Left cardiac atrium (tissue), 4 donors: ENCODE results near the gene APEH. TPM values are rescaled to one million over a fixed set of nuclear protein-coding genes. Genes with fewer than 3 reads are reported as not detected.
A peak's percentile ranks its signal among the peaks of the same experiment; 100 is the strongest.

ENCODE experiments used
- ATAC-seq, 2 donors: fragments of 200-7000 bp; cut with Tn5 transposase; one replicate each; pipeline ENCODE4 v1.9.1; 2020; ENCODE audit warnings: mild to moderate bottlenecking in 2 of 2, moderate library complexity in 2 of 2
- DNase-seq: peaks from one replicate; pipeline ENCODE4 v3.0.0-alpha.2; 2020
- intact Hi-C, 2 donors: fragments of 100-400 bp; cut with DNase I; formaldehyde crosslinking; loops; one replicate each; pipeline versions ENCODE4 v1.14.1 to v1.15.1; 2022 to 2023
- long read RNA-seq: library from polyadenylated mRNA; unstranded; transcript quantifications from one replicate; pipeline ENCODE4 v2.0.0, GENCODE V29; 2021
- total RNA-seq, 2 donors: library from RNA; stranded (reverse); fragmentation: NEBNext Ultra II Directional; extraction: Animal tissue kit (Norgen Biotek cat#: 25700); gene quantifications; one replicate each; pipeline ENCODE4 v1.2.1, GENCODE V29; 2021
- donor health status: DM: no; HTN: yes; CAD: no.
- donor health status: DM: no; HTN: yes; CAD: no; lungs with severe emphysema.
- donor health status: DM: yes; HTN: yes; CAD: no.
- donor health status: Dilated cardiomyopathy.

The APEH gene
- total RNA-seq: 10 to 100 TPM; 75.3 to 82.6 TPM
- long read RNA-seq, transcript APEH-201 (22 exons, 3,220 nt): major isoform, 68 of 110 reads
- long read RNA-seq, partial matches to known transcripts: 9 of 110 reads
- long read RNA-seq, other reads (novel, unspliced or antisense): 33 of 110 reads

DNA sequence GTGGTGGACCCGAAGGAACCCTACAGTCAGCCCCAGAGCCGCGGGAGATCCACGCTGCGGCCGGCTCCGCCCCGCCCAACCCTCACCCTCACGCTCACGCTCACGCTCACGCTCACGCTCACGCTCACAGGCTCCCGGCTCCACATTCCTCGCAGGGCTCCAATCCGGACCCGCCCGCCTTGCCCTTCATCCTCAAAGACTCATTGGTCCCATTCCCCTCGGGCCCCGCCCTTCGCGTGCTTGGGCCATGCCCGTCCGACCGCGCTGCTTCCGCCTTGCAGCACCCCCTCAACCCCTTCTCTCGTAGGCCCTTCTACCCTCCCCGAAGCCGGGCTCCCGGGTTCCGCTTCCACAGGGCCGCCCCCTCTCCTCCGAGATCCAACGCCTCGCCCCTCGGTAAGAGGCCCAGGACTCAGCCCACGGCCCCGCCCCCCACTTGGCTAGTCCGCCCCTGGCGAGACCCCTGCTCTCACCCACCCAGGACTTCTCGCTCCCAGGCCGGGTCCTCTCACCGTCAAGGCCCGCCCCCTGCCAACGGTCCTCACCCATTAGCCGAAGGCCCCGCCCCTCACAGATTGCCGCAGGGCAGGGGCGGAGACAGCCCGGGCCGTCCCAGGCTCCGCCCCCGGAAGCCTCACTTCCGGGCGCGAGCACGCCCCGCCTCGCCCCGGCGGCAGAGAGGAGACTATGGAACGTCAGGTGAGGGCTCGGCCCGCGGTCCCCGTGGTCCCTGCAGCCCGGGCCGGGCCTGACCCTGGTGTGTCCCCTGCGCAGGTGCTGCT, at the start of gene APEH:
APEH (plus strand) TSS at position 637 of the 782 bp plus-strand sequence; CDS start at position 688, 51 bp downstream.
- intact Hi-C loops: no loop called here
- ATAC-seq (peak; percentile 95 to 96), DNase-seq (peak; percentile 99)

DNA sequence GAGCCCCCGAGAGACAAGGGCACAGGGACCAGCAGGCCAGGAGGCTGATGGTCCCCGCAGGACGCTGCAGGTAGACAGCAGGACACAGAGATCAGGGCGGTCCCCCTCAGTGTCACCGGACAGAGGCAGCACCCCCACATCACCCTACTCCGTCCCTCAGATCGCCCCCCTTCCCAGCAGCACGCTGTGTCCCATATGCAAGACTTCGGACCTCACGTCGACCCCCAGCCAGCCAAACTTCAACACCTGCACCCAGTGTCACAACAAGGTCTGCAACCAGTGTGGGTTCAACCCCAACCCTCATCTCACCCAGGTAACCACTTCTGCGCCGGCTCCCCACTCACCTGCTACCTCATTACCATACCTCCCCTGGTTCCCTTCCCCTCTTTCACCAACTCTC, 49.1 kb upstream of the APEH start:
- ATAC-seq (no peak), DNase-seq (no peak)
- intact Hi-C loops: loop anchor here in 1 of 2 donors (10.0 kb wide), 1 partner anchor 60 kb away; no protein-coding TSS in a partner anchor

DNA sequence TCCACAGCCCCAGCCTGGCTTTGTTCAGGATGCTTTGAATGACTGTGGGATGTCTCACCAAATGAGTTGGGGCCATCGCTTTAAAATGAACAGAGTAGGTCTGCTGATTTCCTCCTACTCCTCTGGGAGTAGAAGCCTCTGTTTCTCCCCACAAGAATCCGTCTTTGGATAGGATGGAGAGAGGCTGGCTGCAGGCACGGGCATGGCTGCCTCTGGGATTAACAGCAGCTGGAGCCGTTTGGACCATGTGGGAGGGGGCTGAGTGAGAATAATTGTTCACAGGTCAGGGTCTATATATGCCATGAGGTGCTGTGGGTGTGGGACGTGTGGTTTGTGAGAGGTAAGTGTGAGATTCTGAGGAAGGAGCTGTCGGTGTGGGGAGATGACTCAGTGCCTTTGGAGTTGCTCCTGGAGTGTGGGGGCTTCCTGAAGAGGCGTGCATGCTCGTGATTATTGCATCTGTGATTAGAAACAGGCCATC, 48.0 kb upstream of the APEH start:
- DNase-seq: no peak
- no peak for ATAC-seq
- intact Hi-C loops: loop anchor here in 1 of 2 donors (10.0 kb wide), 1 partner anchor 61 kb away; no protein-coding TSS in a partner anchor

DNA sequence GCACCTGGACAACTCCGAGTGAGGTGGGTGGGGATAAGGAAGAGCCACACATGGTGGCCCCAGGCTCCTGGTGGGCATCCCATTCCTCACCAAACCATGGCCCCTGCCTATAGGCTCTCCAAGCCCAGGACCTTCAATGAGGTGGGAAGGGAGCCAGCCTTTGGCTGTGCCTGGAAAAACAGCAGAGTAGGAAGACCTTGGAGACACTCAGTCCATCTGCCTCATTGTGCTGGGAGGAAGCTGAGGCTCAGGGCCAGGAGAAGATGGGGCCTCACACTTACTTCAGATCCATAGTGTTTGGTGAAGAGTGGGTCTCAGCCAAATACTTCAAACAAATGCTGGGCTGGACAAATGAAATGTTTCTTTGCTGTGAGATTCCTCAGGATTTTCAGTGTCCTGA, 47.4 kb upstream of the APEH start:
- no peak for ATAC-seq
- DNase-seq: no peak
- intact Hi-C loops: loop anchor here in 1 of 2 donors (10.0 kb wide), 1 partner anchor 62 kb away; no protein-coding TSS in a partner anchor

DNA sequence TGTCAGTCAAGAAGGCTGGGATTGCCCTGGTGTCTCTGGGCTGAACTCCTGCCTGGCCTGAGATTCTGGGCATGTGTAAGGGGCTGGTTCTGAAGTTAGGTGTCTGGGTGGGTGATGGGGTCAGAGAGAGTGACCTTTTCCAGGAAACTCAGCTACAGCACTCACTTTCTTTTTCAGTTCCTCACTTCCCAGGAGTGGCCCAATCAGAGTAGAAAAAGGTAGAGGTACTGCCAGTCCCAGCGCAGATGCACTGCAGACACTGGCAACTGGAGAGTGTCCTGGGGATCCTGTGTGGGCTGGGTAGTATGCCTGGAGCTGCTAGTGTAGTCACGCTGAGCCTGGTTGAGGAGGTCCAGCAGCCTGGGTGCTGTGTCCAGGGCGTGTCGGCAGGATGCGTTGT, 46.5 kb upstream of the APEH start:
- no peak for DNase-seq
- ATAC-seq: no peak
- intact Hi-C loops: loop anchor here in 1 of 2 donors (10.0 kb wide), 1 partner anchor 63 kb away; no protein-coding TSS in a partner anchor

DNA sequence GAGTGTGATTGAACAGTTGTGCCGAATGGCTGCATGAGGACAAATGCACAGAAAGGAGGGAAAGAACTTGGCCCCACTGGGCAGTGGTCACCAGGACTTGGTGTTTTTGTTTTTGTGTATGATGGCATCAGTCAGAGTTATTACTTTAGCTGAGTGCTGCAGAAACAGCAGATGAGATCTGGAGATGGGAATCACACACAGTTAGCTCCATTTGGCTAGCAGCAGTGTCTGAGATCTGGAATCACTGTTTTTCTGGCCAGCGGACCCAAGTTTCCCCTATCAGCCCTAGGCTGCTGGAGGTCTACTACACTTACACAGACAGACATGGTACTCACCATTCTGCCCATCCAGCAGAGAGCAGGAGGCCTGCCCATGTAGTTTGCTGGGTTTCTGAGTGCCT, 45.9 kb upstream of the APEH start:
- intact Hi-C loops: loop anchor here in 1 of 2 donors (10.0 kb wide), 1 partner anchor 63 kb away; no protein-coding TSS in a partner anchor
- DNase-seq (no peak), ATAC-seq (no peak)

DNA sequence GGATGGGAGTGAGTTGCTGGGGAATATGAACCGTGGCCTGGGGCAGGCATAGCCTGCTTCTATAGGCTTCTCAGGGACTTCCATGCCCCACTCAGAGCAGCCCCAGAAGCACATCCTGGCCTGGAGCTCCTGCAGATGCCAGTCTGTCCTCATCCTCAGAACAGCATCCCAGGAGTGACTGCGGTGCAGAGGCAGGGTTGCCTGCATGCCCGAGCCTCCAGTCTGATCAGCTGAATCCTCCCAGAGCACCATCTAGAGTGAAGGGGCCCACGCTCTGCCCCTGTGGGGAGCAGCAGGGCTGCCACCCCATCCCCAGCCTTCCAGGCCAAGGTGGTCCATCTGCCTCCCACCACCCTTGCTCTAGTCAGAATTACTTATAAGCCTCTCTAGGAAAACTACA, 44.7 kb upstream of the APEH start:
- no peak for ATAC-seq
- intact Hi-C loops: loop anchor here in 1 of 2 donors (10.0 kb wide), 1 partner anchor 65 kb away; no protein-coding TSS in a partner anchor
- DNase-seq: no peak

DNA sequence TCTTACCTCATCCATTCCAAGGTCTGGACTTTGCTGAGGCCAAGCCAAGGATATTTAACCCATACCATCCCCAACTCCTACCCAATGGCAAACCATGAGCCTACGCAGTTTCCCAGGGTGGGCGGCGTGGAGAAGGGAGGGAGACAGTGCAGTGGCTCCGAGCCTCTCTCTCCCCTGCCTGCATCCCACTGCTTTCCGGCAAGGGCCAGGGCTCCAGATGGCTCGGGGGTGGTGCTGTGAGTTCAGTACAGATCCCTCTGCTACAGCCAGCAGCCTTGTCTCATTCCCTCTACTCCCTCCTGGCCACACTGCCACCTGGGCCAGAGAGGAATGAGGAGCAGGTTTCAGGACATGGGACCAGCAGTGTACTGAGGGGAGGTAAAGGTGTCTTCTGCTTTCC, 44.3 kb upstream of the APEH start:
- intact Hi-C loops: loop anchor here in 1 of 2 donors (10.0 kb wide), 1 partner anchor 65 kb away; no protein-coding TSS in a partner anchor
- ATAC-seq (no peak), DNase-seq (no peak)

DNA sequence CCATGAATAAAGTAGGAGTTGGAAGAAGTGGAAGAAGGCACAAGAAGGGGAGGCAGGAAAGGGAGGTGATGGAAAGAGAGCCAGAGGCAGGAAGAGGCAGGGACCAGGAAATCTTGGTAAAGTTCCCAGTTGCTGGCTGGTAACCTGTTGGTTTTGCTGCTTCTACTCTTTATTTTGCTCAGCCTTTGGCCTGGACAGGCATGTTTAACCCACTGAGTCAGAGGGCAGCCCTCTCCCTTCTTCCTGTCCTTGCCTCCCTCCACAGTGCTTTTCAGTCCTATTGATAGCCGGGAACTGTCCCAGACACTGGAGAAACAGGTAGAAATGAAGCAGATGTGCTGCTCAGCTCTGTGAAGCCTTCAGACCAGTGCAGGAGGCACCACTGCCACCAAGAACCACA, 43.4 kb upstream of the APEH start:
- DNase-seq: no peak
- intact Hi-C loops: no loop called here
- ATAC-seq: no peak

DNA sequence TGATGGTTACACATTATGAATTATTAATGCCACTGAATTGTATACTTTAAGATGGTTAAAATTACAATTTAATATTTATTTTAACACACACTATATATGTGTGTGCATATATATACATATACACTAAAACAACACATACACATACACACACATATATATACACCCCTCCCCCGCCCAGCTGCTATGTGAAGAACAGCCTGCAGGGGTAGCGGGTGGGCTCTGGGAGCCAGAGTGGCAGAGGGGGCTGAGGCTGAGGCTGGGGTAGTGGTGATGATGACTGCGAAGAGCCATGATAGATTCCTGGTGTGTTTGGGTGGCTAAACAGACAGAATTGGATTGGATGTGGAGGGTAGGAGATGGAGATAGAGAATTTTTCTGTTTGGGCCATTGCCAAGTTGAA, 39.4 kb upstream of the APEH start:
- intact Hi-C loops: no loop called here
- ATAC-seq (no peak), DNase-seq (no peak)

DNA sequence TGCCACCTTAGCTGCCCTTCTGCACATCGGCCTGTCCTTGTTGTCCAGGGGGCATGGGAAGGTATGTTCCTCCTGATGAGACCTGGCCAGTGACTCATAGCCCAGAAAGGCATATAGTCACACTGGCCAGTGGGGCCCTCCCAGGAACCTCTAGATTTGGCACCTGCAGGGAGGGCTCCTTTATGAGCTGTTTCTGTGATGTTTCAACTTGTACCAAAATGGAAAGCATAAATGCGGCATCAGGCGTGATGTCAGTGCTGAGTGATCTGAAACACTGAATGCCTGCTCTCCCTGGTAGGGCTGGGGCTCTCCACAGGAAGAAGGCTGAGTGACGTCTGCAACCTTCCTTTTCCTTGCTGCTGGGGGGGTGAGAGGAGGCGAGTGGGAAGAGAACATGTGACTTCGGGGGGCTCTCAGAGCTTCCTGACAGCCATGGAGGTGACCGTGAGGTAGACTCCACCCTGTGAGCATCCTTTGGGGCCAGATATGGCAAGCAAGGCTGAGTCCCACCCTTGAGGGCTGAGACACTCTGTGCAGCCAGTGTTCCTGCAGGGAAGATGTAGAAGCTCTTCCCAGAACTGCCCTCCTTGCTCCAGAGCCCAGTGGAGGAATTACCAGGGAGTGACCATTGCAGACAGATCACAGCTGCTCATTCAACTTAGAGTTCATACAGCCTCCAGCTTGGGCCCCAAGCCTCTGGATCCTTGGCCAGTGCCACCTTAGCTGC, 37.1 kb upstream of the APEH start:
- intact Hi-C loops: no loop called here
- ATAC-seq (no peak), DNase-seq (no peak)

DNA sequence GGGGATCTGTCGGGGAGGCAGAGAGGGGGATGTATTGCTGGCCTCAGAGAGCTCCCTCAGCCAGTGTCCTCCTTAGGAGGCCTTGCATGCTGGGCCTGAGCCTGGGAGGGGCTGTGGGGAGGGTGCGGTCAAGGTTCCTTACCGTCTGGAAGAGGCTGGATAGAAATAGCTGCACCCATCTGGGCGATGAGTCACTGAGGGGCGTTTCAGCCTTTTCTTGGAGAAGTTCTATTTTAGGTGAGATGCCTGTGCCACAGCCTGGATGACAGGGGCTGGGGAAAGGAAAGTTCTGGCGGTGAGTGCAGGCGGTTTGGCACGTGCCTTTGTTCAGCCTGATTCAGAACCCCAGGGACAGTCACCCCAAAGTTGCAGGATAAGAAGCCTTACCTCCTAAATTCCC, 35.7 kb upstream of the APEH start:
- intact Hi-C loops: no loop called here
- peak; percentile 30 to 85 for ATAC-seq

DNA sequence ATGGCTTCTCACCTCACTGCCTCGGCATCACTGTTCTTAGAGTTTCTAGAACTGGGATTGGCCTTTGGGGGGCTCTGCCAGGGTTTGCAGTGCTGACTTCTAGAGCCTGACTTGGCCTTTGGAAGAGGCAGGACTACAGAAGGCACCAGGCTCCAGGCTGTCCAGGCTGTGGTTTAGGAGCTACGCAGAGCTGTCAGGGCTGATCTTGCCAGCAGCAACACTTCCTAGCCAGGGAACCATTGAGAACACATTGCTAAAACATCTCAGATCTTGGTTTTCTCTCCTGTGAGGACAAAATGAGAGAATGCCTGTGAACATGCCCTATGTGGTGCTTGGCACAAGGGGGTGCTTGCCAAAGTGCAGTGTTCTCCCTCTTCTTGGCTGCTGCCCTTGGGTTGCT, 34.6 kb upstream of the APEH start:
- ATAC-seq (no peak), DNase-seq (no peak)
- intact Hi-C loops: no loop called here

More for the DNA sequence above, 35.7 kb upstream of the APEH start:
- DNase-seq: no peak

DNA sequence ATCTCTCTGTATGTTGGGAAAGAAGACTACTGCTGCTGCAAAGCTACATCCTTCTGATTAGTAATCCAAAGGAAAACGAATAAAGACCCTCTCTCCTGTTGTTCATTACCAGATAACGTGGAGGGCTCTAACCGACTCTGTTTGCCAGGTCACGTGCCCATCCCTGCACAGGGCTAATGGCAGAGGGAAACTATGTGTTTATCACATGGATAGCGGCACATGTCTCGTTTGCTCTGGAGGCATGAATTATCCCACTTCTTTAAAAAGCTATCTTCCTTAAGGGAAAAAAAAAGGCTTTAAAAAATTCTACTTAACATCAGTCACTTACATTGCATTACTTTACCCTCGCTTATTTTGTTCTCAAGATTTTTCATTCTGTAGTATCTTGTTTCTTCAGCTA, 32.9 kb upstream of the APEH start:
- intact Hi-C loops: no loop called here
- ATAC-seq (no peak), DNase-seq (no peak)

DNA sequence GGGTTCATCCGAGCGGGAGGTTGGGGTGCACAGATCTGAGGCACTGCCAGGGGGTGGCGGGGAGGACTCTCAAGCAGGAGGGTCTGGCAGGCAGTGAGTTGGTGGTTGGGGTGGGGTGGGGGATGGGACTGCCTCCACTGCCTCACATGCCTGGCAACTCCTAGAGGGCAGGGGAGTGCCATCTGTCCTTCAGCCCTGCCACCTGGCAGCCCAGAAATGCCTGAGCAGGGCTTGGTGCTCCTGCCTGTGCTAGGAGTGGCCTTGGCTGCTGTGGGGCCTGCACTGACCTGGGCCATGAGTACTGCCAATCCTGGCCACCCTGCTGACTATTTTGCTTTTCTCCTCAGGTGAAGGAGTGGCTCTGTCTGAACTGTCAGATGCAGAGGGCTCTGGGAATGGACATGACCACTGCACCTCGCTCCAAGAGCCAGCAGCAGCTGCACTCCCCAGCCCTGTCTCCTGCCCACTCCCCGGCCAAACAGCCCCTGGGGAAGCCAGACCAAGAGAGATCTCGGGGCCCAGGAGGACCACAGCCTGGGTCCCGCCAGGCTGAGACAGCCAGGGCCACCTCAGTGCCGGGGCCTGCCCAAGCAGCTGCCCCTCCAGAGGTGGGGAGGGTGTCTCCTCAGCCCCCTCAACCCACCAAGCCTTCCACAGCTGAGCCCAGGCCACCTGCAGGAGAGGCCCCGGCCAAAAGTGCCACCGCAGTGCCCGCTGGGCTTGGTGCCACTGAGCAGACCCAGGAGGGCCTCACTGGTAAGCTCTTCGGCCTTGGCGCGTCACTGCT, 32.0 kb upstream of the APEH start:
- no peak for ATAC-seq
- no peak for DNase-seq
- intact Hi-C loops: no loop called here

DNA sequence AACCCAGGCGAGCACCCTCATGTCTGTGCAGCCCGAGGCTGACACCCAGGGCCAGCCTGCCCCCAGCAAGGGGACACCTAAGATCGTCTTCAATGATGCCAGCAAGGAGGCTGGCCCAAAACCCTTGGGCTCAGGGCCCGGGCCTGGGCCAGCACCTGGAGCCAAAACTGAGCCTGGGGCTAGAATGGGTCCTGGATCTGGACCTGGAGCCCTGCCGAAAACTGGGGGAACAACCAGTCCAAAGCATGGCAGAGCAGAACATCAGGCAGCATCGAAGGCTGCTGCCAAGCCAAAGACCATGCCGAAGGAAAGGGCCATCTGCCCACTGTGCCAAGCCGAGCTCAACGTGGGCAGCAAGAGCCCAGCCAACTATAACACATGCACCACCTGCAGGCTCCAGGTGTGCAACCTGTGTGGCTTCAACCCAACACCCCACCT, 31.4 kb upstream of the APEH start:
- intact Hi-C loops: no loop called here
- ATAC-seq (no peak), DNase-seq (no peak)

DNA sequence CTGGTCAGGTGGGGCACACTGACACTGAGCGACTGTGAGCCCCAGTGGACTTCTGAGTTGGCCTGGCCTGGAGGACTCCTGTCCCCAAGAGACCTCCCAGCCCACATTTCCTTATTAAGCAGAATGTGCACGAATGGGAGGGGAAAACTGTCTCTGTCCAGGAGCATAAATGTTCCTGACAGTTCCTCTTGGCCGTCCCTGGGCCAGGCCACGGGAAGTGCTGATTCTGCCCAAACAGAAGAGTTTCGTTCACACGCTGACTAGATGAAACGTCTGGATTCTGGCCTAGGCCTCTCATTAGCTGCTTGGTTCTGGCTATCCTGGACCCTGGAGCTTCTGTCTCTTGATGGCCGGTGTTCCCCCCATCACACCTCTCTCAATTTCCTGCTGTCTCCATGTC, 29.5 kb upstream of the APEH start:
- DNase-seq (no peak), ATAC-seq (no peak)
- intact Hi-C loops: no loop called here

DNA sequence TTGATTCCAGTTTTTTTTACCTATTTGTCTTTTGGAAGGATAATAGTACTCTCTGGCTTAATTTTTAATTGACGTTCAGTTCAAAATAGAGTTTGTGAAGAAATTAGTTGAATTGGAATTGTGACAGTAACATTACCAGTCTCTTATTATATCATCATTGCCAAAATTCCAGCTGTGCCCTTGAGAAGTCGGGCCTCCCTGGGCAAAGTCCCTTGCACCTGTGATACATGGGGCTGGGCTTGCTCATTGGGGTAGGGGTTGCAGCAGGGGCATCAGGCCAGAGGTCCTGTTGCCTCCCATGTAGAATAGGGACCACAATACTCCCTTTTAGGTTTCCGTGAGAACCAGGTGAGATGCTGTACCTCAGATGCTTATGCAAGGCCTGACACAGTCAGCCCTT, 27.9 kb upstream of the APEH start:
- ATAC-seq: no peak
- no peak for DNase-seq
- intact Hi-C loops: no loop called here

DNA sequence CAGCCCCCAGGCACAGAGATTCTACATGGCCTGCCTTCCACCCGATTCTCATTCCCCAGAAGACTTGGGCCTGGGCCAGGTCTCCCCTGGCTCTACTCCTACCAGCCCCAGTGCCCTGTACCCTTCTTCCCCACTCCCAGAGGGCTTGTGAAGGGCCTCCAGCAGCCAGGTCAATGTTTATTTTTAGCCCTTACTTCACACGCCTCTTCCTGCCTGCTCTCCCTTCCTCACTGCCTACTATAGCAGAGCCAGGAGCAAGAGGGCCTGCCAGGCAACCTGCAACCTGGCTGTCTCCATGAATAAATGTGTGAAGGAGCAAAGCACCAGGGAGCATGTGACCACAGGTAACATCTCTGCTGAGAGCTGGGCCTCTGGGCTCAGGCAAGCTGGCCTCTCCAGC, 26.4 kb upstream of the APEH start:
- no peak for DNase-seq
- intact Hi-C loops: no loop called here
- peak; percentile 87 to 89 for ATAC-seq
